K562 (cell line): Measurements from ENCODE around the gene PRKCB. TPM values are rescaled to one million over a fixed set of nuclear protein-coding genes. Genes with fewer than 3 reads are reported as not detected.

ENCODE experiments used
- ATAC-seq: fragments of 200-7000 bp; cut with Tn5 transposase; 3 replicates; pipeline ENCODE4 v1.9.1; 2020; ENCODE audit warnings: moderate library complexity
- BruUV-seq: library from RNA; stranded (reverse); fragments of 400-500 nt; replicated peaks from 2 replicates; lab custom pipeline; 2021; lab: Mats Ljungman, UMichigan
- CTCF ChIA-PET: fragments of 300-600 bp; formaldehyde crosslinking; extraction: SDS; loops from one replicate; lab custom pipeline; 2021; ENCODE audit warnings: low intra/inter-chr PET ratio; lab: Yijun Ruan, JAX
- POLR2A ChIA-PET: fragments of 300-600, 350-650 bp; sonication (Branson Sonifier 250); formaldehyde crosslinking; extraction: SDS; loops from one replicate; lab custom pipeline; 2021; ENCODE audit warnings: antibody characterized with exemption, inconsistent platforms; lab: Yijun Ruan, JAX
- DNase-seq, 4 experiments: peaks; one replicate each; pipeline versions ENCODE4 v3.0.0 to v3.0.0-alpha.2; 2011 to 2018; ENCODE audit warnings: low spot score in 3 of 4, mixed read lengths in 3 of 4; ENCODE audit errors: extremely low read depth in 1 of 4
- FAIRE-seq: peaks from 2 replicates; lab custom pipeline; 2011; peaks lifted over from hg19 to GRCh38; lab: Jason Lieb, UNC
- H2AFZ ChIP-seq: 2 replicates; pipeline ENCODE4 v1.6.0; 2011; ENCODE audit warnings: low read depth, low read length, control low read depth, inconsistent platforms
- H3K27ac ChIP-seq: fragments of 200-600 bp; 3 replicates; pipeline ENCODE4 v1.8.0; 2011; ENCODE audit warnings: low read depth, mild to moderate bottlenecking, control low read depth, inconsistent platforms, low read length, moderate library complexity, mixed read lengths; ENCODE audit errors: extremely low read depth
- H3K27me3 ChIP-seq, 2 experiments: fragments of 300-600 bp in 1 of 2; 2 replicates in 1 of 2; 3 replicates in 1 of 2; pipeline versions ENCODE4 v1.6.0 to v1.8.0; 2011; ENCODE audit warnings: inconsistent platforms in 2 of 2, low read length in 2 of 2, mild to moderate bottlenecking in 1 of 2, mixed read lengths in 1 of 2, moderate library complexity in 1 of 2; ENCODE audit not compliant: control insufficient read depth in 2 of 2, insufficient read depth in 2 of 2
- H3K36me3 ChIP-seq: fragments of 300-600 bp; 3 replicates; pipeline ENCODE4 v1.8.0; 2011; ENCODE audit warnings: mild to moderate bottlenecking, low read length, inconsistent platforms; ENCODE audit not compliant: control insufficient read depth, insufficient read depth
- H3K4me1 ChIP-seq, 2 experiments: fragments of 200-600 bp in 1 of 2; replicated peaks in 1 of 2; 2 replicates in 1 of 2; 3 replicates in 1 of 2; pipeline versions ENCODE4 v1.5.1 to v1.8.0; 2011; ENCODE audit warnings: inconsistent platforms in 2 of 2, low read length in 2 of 2, mild to moderate bottlenecking in 1 of 2, mixed read lengths in 1 of 2, moderate library complexity in 1 of 2; ENCODE audit not compliant: control insufficient read depth in 2 of 2, insufficient read depth in 2 of 2
- H3K4me2 ChIP-seq: 2 replicates; pipeline ENCODE4 v1.6.1; 2011; ENCODE audit warnings: low read length, control low read depth, inconsistent platforms, mixed read lengths; ENCODE audit not compliant: insufficient read depth
- H3K4me3 ChIP-seq: fragments of 200-600 bp; sonication (generic), shearing (Covaris generic); 2 replicates; pipeline ENCODE4 v1.5.1; 2016; ENCODE audit warnings: control low read depth, inconsistent platforms
- H3K79me2 ChIP-seq: fragments of 200-600 bp; 3 replicates; pipeline ENCODE4 v1.8.0; 2011; ENCODE audit warnings: low read length, inconsistent platforms; ENCODE audit not compliant: control insufficient read depth, insufficient read depth
- H3K9ac ChIP-seq, 2 experiments: 2 replicates each; pipeline versions ENCODE4 v1.6.0 to v1.6.1; 2011; ENCODE audit warnings: low read depth in 2 of 2, low read length in 2 of 2, control low read depth in 1 of 2, inconsistent platforms in 1 of 2, mild to moderate bottlenecking in 1 of 2, mixed read lengths in 1 of 2; ENCODE audit not compliant: insufficient read depth in 1 of 2
- H3K9me1 ChIP-seq: one replicate; pipeline ENCODE4 v1.6.0; 2011; ENCODE audit warnings: inconsistent platforms, mild to moderate bottlenecking, low read length, moderate library complexity; ENCODE audit not compliant: control insufficient read depth, insufficient read depth
- H3K9me3 ChIP-seq: replicated peaks from 2 replicates; pipeline ENCODE4 v1.5.1; 2011; ENCODE audit warnings: low read depth, low read length, inconsistent platforms; ENCODE audit not compliant: control insufficient read depth, insufficient read depth
- H4K20me1 ChIP-seq: replicated peaks from 2 replicates; pipeline ENCODE4 v1.6.1; 2011; ENCODE audit warnings: low read length, inconsistent platforms, mixed read lengths; ENCODE audit not compliant: control insufficient read depth, insufficient read depth
- CC2D1A ChIP-seq: fragments of 450-650 bp; IDR thresholded peaks from 2 replicates; pipeline ENCODE4 v1.6.1; 2017; ENCODE audit warnings: mild to moderate bottlenecking
- MECOM ChIP-seq: fragments of 250-450 bp; sonication (Bioruptor Pico); IDR thresholded peaks from 2 replicates; pipeline ENCODE4 v1.8.0; 2022; ENCODE audit warnings: inconsistent platforms
- TGIF2 ChIP-seq: sonication (generic); formaldehyde crosslinking; IDR thresholded peaks from 2 replicates; pipeline ENCODE4 v1.8.1; 2022; ENCODE audit warnings: mild to moderate bottlenecking, missing genetic modification reagents, moderate library complexity
- WGBS: fragments of 100-300 bp; shearing (Covaris generic); methylation state at CpG from one replicate; pipeline ENCODE4 v1.1.6; 2016; ENCODE audit warnings: low coverage, mixed read lengths; ENCODE audit not compliant: insufficient coverage; ENCODE audit errors: missing lambda C conversion rate; 5-methylcytosine and 5-hydroxymethylcytosine counted together
- in situ Hi-C: fragments of 300-500 bp; cut with MboI; formaldehyde crosslinking; loops from 4 replicates; pipeline ENCODE4 v1.15.0; 2018; ENCODE audit warnings: inconsistent platforms, mixed read lengths
- intact Hi-C: fragments of 100-400 bp; cut with micrococcal nuclease; formaldehyde crosslinking; loops from 2 replicates; pipeline ENCODE4 v1.14.2; 2022
- polyA plus RNA-seq, 8 experiments: library from polyadenylated mRNA; depleted of rRNA in 4 of 8; stranded (reverse) in 5 of 8; unstranded in 3 of 8; fragments of >200 nt; fragmentation: Nextera tagmentation in 2 of 8; fragmentation: Illumina TruSeq in 1 of 8; extraction: Ambion mirVana in 2 of 8; extraction: Trizol in 1 of 8; gene quantifications; 2 replicates each; pipeline versions ENCODE4 v1.2.1 to v1.2.3, GENCODE V29; 2011 to 2014; ENCODE audit warnings: inconsistent platforms in 1 of 8, missing spikeins in 1 of 8
- total RNA-seq, 7 experiments: library from RNA; depleted of rRNA in 6 of 7; stranded (reverse); fragments of >200 nt in 6 of 7; fragmentation: Illumina TruSeq in 2 of 7; extraction: Trizol in 2 of 7; gene quantifications; 2 replicates each; pipeline versions ENCODE4 v1.2.1 to v1.2.3, GENCODE V29; 2011 to 2021; ENCODE audit warnings: low replicate concordance in 1 of 7
- TF ChIP-seq, protein P1 (sequence below): fragments of 450-650 bp; IDR thresholded peaks from 2 replicates; pipeline ENCODE4 v1.6.1; 2016; ENCODE audit warnings: mild to moderate bottlenecking
- TF ChIP-seq, protein P2 (sequence below): sonication (generic); formaldehyde crosslinking; IDR thresholded peaks from 2 replicates; pipeline ENCODE4 v1.8.0; 2023; ENCODE audit warnings: missing genetic modification reagents, mild to moderate bottlenecking, borderline replicate concordance

PRKCB gene
- total and polyA plus RNA-seq, 9 of the 15 experiments (the other 6 are each of a cell fraction or from before 2014, with no cell fraction given), result 49.9 to 276 (median 148) TPM

DNA sequence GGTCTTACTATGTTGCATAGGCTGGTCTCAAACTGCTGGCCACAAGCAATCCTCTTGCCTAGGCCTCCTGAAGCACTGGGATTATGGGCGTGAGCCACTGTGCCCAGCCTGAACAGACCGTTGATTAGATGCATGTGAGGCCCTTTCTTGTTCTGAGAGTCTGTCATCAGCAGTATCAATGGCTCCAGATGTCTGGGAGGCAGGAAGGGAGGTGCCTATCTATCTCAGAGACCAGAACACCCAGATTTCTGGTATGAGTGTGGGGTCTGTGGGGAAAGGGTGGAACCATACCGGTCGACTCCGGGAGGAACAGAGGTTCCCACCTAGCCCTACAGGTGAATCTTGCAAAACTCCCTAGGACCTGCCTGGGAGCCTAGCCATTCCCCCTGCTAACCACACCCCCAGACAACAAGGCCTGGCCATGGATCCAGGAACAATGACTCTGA, 71.7 kb downstream of the PRKCB start:
- 0% methylated on average over 5 of the region's 5 CpGs for WGBS
- CTCF ChIA-PET, result no interaction called here
- intact Hi-C loops, result loop anchor here (5.0 kb wide), 1 partner anchor 45 kb away; no protein-coding TSS in a partner anchor
- in situ Hi-C loops, result no loop called here
- Histone ChIP-seq H3K9ac (peak overlapping the region in 1 of 2 experiments; percentile 45; a peak in 3 of 4 replicates), H3K27ac (peak overlapping the region; percentile 81), H3K4me1 (peaks cover 35 to 77% of the 10 kb centered on the region in 2 experiments), H3K9me1 (peaks cover 3% of the 10 kb centered on the region), H3K4me3 (peak overlapping the region; percentile 3; the same call in 1 of the 2 replicates), H3K9me3 (no peaks in the 10 kb centered on the region), H2AFZ (no peak overlapping the region), H4K20me1 (peaks cover 12% of the 10 kb centered on the region; the same call in 1 of the 2 replicates), H3K27me3 (no peaks in the 10 kb centered on the region), H3K4me2 (peak overlapping the region; percentile 66), H3K36me3 (peaks cover 56% of the 10 kb centered on the region), H3K79me2 (peaks cover 97% of the 10 kb centered on the region)
- FAIRE-seq (peak; percentile 94), ATAC-seq (peak; percentile 83), DNase-seq (peak; percentile 78 to 91 (median 88))
- POLR2A ChIA-PET, result interaction anchor here (1.0 kb wide), 1 partner anchor 15 kb away, joined by 3 read pairs; no protein-coding TSS in a partner anchor
- BruUV-seq, result no TSS peak
- TF ChIP-seq TGIF2 (CRISPR knock-in tag) (no peak), CC2D1A (peak; percentile 34; the same call in 1 of the 2 replicates), MECOM (CRISPR knock-in tag) (no peak)
- TF ChIP-seq, protein P1, sequence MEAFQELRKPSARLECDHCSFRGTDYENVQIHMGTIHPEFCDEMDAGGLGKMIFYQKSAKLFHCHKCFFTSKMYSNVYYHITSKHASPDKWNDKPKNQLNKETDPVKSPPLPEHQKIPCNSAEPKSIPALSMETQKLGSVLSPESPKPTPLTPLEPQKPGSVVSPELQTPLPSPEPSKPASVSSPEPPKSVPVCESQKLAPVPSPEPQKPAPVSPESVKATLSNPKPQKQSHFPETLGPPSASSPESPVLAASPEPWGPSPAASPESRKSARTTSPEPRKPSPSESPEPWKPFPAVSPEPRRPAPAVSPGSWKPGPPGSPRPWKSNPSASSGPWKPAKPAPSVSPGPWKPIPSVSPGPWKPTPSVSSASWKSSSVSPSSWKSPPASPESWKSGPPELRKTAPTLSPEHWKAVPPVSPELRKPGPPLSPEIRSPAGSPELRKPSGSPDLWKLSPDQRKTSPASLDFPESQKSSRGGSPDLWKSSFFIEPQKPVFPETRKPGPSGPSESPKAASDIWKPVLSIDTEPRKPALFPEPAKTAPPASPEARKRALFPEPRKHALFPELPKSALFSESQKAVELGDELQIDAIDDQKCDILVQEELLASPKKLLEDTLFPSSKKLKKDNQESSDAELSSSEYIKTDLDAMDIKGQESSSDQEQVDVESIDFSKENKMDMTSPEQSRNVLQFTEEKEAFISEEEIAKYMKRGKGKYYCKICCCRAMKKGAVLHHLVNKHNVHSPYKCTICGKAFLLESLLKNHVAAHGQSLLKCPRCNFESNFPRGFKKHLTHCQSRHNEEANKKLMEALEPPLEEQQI, result 0 out of 2 replicates have a peak, but pooled peaks have one; percentile 49
- TF ChIP-seq, protein P2, sequence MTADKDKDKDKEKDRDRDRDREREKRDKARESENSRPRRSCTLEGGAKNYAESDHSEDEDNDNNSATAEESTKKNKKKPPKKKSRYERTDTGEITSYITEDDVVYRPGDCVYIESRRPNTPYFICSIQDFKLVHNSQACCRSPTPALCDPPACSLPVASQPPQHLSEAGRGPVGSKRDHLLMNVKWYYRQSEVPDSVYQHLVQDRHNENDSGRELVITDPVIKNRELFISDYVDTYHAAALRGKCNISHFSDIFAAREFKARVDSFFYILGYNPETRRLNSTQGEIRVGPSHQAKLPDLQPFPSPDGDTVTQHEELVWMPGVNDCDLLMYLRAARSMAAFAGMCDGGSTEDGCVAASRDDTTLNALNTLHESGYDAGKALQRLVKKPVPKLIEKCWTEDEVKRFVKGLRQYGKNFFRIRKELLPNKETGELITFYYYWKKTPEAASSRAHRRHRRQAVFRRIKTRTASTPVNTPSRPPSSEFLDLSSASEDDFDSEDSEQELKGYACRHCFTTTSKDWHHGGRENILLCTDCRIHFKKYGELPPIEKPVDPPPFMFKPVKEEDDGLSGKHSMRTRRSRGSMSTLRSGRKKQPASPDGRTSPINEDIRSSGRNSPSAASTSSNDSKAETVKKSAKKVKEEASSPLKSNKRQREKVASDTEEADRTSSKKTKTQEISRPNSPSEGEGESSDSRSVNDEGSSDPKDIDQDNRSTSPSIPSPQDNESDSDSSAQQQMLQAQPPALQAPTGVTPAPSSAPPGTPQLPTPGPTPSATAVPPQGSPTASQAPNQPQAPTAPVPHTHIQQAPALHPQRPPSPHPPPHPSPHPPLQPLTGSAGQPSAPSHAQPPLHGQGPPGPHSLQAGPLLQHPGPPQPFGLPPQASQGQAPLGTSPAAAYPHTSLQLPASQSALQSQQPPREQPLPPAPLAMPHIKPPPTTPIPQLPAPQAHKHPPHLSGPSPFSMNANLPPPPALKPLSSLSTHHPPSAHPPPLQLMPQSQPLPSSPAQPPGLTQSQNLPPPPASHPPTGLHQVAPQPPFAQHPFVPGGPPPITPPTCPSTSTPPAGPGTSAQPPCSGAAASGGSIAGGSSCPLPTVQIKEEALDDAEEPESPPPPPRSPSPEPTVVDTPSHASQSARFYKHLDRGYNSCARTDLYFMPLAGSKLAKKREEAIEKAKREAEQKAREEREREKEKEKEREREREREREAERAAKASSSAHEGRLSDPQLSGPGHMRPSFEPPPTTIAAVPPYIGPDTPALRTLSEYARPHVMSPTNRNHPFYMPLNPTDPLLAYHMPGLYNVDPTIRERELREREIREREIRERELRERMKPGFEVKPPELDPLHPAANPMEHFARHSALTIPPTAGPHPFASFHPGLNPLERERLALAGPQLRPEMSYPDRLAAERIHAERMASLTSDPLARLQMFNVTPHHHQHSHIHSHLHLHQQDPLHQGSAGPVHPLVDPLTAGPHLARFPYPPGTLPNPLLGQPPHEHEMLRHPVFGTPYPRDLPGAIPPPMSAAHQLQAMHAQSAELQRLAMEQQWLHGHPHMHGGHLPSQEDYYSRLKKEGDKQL (CRISPR knock-in tag), result no peak
